Hindlimb muscle (tissue), 1 donor: ENCODE data around the gene TIMP3. TPM values are rescaled to one million over a fixed set of nuclear protein-coding genes. Genes with fewer than 3 reads are reported as not detected.

Experiments
- DNase-seq: peaks from one replicate; pipeline ENCODE4 v3.0.0-alpha.2; 2013
- polyA plus RNA-seq: library from polyadenylated mRNA; unstranded; fragments of 120-200 nt; gene quantifications from one replicate; pipeline ENCODE4 v1.2.1, GENCODE V29; 2013; ENCODE audit not compliant: insufficient read length

Gene TIMP3
- polyA plus RNA-seq, 1 donor = 127 TPM

- DNase-seq = no peak
These were observed 29.0 kb downstream of the TIMP3 start for GRCh38 chr22:32830473-32830872.

GRCh38 chr22:32830957-32831356 lies 29.5 kb downstream of the TIMP3 start:
- DNase-seq = no peak

DNA sequence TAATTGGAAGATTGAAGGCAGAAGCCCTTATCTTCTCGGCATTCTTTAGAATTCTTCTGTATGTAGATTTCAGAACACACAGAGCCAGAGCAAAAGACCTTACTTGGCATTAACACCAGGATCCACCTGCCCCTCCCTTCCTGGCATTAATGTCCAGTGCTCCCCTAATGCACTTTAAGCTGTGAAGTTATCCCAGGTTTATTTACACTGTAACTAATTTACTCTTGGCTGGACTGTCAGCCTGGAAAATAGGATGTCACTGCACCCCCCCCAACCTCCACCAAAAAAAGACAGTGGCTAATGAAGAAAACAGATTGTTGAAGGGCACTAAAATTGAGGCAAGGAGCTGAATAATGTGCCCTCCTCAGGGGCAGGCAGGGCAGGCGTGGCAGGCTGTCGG lies 30.1 kb downstream of the TIMP3 start:
- DNase-seq = no peak

- DNase-seq = no peak
These were observed 30.7 kb downstream of the TIMP3 start for GRCh38 chr22:32832174-32832573.

DNA sequence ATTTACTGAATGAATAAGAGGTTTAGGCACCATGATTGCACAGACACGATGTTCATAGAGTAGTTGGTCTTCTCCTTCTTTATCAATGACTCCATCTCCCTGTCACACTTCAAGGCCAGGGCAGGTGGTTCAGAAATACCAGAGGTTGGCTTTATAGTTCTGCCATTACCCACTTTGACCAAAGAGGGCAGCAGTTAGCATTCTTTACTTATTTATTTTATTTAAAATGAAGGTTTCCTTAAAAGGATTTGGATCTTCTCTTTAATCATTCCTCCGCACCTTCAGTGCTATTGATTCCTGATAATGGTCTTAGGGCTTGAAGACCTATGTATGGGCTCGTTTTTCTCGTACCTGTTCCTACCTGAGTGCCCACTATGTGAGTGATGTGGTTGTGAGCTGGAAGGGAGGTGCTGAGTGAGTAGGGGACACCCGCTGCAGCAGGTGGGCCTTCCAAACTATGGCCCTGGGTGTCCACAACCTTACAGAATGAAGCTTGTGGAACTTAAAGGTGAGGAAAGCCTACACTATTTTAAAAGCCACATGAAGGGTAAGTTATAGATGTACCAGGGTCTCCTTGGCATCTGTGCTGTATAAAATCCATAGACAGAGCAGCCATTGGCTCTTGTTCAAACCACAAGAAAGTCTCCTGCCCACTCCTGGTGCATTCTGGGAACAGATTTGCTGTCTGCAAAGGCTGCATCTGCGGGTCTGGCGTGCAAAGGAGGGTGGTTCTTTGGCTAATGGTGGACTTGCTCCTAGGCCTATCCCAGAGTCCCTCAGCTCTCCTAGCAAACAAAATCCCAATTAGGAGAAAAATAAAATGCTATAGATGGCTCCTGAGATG lies 35.0 kb downstream of the TIMP3 start:
- DNase-seq = no peak

DNA sequence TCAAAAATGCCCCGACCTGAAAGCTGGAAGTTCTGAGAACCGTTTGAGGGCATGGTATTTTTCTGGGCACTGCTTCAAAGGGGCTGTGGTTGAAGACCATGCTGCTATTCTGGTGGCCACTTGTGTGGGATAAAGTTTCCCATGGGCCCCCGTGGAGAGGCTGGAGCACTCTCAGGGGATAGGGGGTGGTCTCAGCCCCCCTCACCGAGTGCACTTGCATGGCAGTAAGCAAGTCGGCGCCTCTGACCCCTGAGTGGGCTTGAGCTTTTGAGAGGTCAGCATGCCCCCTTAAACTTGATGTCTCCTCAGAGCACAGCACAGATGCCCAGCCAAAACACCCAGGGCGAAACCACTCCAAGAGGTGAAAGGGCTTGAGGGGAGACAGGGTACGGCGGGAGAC lies 35.6 kb downstream of the TIMP3 start:
- DNase-seq = no peak

DNA sequence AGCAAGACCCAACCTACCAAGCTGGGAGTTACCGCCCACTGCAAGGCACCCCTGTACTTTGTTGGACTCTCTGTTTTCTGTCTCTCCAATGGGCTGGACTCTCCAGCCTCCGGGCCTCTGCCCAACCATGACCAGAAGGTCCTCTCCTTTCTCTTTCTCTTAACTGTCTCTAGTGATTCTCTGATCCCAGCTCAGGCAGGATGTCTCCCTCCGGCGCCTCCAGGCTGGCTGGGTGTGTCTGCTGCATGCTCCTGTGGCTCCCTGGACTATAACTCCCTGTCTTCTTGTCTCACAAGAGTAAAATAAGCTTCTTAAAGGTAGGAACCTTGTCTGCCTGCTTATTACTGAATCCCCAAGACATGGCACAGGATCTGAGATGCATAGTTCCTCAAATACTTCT lies 36.3 kb downstream of the TIMP3 start:
- no peak for DNase-seq

- peak; percentile 82 for DNase-seq
These were observed 38.5 kb downstream of the TIMP3 start for GRCh38 chr22:32839831-32840584.

GRCh38 chr22:32841175-32841574 lies 39.7 kb downstream of the TIMP3 start:
- no peak for DNase-seq

DNA sequence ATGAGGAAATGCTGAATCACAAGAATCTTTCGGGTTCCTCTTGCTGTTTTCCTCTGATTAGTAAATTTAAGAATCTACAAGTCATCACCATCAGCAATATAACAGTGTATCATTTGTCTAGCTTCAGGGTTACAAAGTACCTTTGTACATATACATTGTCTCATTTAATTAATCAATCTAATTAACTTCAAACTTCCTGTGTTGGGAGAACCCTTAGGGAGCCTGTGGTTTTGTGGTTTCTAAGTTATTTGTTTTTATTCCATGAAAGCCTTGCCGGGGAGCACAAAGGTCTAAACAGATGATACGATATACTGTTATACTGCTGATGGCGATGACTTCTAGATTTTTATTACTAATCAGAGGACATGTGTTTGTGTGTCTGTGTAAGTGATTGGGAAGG lies 41.0 kb downstream of the TIMP3 start:
- no peak for DNase-seq

- DNase-seq = no peak
These were observed 41.8 kb downstream of the TIMP3 start for GRCh38 chr22:32843300-32843699.

DNA sequence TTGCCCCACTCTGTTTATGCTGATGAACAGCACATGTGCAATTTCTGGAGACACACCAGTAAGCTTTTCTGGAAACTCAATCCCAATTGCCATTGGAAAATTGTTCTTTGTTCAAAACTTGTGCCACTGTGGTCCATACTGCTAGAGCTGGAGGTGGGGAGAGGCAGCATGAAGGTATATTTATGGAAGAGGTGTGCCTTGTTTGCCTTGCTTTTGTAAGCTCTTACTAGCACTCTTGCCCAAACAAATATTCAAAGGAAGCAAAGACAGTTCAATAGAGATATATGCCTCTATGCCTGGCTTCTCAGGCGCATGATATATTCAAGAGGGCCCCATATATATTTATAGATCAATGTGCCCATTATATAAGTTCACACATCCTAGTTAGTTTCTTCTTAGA lies 42.7 kb downstream of the TIMP3 start:
- no peak for DNase-seq

- DNase-seq = peak; percentile 62
These were observed 45.4 kb downstream of the TIMP3 start for GRCh38 chr22:32846780-32847491.

GRCh38 chr22:32848226-32848625 lies 46.7 kb downstream of the TIMP3 start:
- no peak for DNase-seq

DNA sequence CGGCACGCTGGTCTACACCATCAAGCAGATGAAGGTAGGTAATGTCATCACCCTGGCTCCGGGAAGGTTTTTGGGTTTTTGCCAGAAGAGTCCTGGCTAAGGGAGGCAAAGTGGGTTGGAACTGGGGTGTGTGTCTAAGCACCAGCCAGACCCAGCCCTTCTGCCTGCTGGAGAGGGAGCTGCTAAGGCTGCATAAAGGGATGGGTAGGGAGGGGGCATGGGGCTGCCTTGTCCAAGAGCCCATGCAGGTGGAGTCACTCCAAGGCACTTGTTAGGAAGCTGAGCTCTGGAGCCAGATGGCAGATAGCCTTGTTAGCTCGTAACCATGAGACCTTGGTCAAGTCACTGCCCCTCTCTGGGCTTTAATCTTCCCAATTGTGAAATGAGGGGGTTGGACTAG lies 48.0 kb downstream of the TIMP3 start:
- no peak for DNase-seq

GRCh38 chr22:32850157-32850556 lies 48.7 kb downstream of the TIMP3 start:
- no peak for DNase-seq

DNA sequence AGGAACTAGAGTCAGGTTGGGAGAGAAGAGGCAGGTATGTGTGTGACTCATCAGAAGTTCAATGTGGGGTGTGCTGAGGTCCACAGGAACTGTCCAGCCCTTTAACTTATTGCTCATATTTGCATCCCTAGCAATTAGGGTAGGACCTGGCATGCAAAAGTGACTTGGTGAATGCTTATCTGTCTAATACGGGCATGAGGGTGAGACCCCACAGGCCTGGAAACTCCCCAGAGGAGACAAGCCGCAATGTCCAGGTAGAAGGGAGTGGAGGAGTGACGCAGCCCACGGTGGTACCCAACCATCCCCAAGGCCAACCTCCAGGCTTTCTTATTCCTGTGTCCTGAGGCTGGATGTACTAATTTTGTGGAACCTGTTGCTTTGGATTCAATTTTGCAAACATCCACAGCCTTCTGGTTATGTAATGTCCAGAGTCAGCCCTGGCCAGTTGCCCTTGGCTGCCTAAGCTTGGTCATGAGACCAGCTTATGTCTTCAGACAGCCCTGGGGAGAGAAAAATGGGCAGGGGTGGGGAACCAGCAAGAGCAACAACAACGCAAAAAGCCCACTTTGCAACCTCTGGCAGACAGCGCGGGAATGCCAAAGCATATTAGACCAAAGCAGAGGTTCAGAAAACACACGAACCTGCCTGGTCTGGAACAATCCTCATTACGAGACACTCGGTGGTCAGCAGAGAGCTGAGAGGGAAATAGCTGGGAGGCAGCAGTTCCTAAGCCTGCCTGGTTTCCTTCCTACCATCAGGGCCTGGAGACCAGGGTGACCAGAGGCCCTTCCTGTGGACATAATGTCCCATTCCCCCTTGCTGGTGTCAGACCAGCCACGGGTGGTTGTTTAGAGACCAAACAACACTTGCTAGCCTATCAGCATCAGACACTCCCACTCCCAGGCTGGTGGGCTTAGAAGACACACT lies 49.3 kb downstream of the TIMP3 start:
- DNase-seq = peak; percentile 77

DNA sequence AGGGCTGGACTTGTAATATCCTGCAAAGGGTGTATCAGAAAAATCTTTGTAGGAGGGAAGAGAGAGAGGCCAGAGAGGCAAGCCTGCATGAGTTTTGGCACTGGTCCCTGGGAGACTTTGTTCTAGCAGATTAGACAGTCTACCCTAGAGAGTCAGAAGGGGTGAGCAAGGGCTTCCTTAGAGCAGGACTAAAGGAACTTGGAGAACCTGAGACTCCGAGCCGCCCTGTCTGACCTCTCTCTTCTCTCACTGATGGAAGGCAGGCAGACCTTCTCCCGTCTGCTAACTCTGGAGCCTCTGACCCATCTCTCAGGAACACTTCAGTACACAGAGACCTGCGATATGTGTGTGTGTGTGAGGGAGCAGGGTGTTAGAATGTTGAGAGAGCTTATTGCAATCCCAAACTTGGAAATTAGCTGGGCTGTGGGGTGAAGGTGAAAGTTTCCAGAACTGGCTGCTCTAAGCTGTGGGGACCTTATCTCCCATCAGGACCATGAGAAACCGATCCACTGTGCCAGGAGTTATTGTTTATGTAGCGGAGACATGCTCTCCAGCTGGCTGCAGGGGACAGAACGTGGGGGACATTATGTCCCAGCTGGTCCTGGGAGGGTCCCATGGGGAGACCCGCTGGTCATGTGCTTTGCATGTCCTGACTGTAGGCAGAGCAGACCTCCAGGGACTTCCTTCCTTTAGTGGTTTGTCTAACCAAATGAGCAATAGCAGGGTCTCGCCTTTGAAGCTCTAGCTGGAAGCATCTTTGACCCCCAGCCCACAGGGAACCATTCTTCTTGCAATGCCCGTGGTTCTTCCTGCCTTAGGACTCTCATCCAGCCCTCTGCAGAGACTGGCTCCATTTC lies 51.1 kb downstream of the TIMP3 start:
- DNase-seq = no peak

DNA sequence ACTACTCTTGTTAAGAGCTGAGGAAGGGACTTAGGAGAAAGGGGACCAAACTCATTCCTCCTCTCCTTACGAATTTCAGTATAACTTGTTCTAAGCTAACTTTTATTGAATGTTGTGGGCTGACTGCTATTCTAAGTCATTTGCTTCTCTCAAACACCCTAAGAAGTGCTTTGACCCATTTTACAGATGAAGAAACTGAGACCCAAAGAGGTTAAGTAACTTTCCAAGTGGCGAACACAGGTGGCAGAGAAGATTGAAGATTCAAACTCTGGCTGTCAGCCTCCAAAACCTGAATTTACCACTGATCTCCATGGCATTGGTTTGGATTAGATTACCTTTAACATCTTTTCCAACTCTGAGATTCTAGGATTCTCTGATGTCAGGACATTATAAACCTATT lies 52.2 kb downstream of the TIMP3 start:
- no peak for DNase-seq

GRCh38 chr22:32854351-32854804 lies 52.9 kb downstream of the TIMP3 start:
- no peak for DNase-seq
